ENCODE measurements around the gene LMO1. TPM values are rescaled to one million over a fixed set of nuclear protein-coding genes. Genes with fewer than 3 reads are reported as not detected.
A peak's percentile ranks its signal among the peaks of the same experiment; 100 is the strongest.

LMO1 gene
- total RNA-seq, 1 experiment from 2014 or later, result not detected

- Histone ChIP-seq H3F3A (ENCODE audit: insufficient read depth, low read depth) (no peaks in the 10 kb centered on the region), H2AFZ (no peak overlapping the region), H3K4me1 (replicated peaks; ENCODE audit: insufficient read depth) (no peaks in the 10 kb centered on the region), H3K9me3 (ENCODE audit: insufficient read depth, low read depth) (no peaks in the 10 kb centered on the region), H3K27me3 (ENCODE audit: insufficient read depth, low read depth) (no peaks in the 10 kb centered on the region; the same call in 1 of the 2 replicates), H3K9me2 (ENCODE audit: insufficient read depth) (no peaks in the 10 kb centered on the region), H4K20me1 (ENCODE audit: insufficient read depth) (no peaks in the 10 kb centered on the region), H3K36me3 (ENCODE audit: low read depth) (no peaks in the 10 kb centered on the region), H3K27ac (no peak overlapping the region), H3K4me2 (no peak overlapping the region), H3K4me3 (no peak overlapping the region), H3K79me2 (ENCODE audit: low read depth) (no peaks in the 10 kb centered on the region)
- ChIA-PET CTCF (interaction anchor here (1.2 kb wide), 1 partner anchor 71 kb away, joined by 11 read pairs; the partner anchor contains the start of gene LMO1), POLR2A (ENCODE audit: unreplicated experiment) (no interaction called here)
- BruUV-seq (replicated peaks), result no TSS peak
- TF ChIP-seq CTCF (conservative IDR thresholded peaks at IDR 0.05), result no peak
- no peak for TF ChIP-seq EZH2 (IDR thresholded peaks at IDR 0.05; ENCODE audit: low read depth)
- DNase-seq, result no peak
- intact Hi-C loops (cut with micrococcal nuclease; ENCODE audit: unreplicated experiment), result no loop called here
These were observed 70.8 kb downstream of the LMO1 start for GRCh38 chr11:8192896-8193209.

GRCh38 chr11:8192016-8192895 is 71.4 kb downstream of the LMO1 start:
- H3K4me2 ChIP-seq, result no peak overlapping the region
- no peak for TF ChIP-seq EZH2 (IDR thresholded peaks at IDR 0.05; ENCODE audit: low read depth)
- peak; percentile 70 for TF ChIP-seq CTCF (conservative IDR thresholded peaks at IDR 0.05)
- no peak overlapping the region for H2AFZ ChIP-seq
- no peaks in the 10 kb centered on the region for H4K20me1 ChIP-seq (ENCODE audit: insufficient read depth)
- no peaks in the 10 kb centered on the region for H3K79me2 ChIP-seq (ENCODE audit: low read depth)
- no peaks in the 10 kb centered on the region; the same call in 1 of the 2 replicates for H3K27me3 ChIP-seq (ENCODE audit: insufficient read depth, low read depth)
- H3K4me1 ChIP-seq (replicated peaks; ENCODE audit: insufficient read depth), result no peaks in the 10 kb centered on the region
- H3F3A ChIP-seq (ENCODE audit: insufficient read depth, low read depth), result no peaks in the 10 kb centered on the region
- no peaks in the 10 kb centered on the region for H3K36me3 ChIP-seq (ENCODE audit: low read depth)
- no peaks in the 10 kb centered on the region for H3K9me3 ChIP-seq (ENCODE audit: insufficient read depth, low read depth)
- ChIA-PET CTCF (interaction anchor here (1.2 kb wide), 1 partner anchor 71 kb away, joined by 11 read pairs; the partner anchor contains the start of gene LMO1), POLR2A (ENCODE audit: unreplicated experiment) (no interaction called here)
- H3K9me2 ChIP-seq (ENCODE audit: insufficient read depth), result no peaks in the 10 kb centered on the region
- intact Hi-C loops (cut with micrococcal nuclease; ENCODE audit: unreplicated experiment), result no loop called here
- BruUV-seq (replicated peaks), result no TSS peak
- DNase-seq, result peak in 1 of 2 experiments; percentile 57
- H3K27ac ChIP-seq, result no peak overlapping the region
- H3K4me3 ChIP-seq, result no peak overlapping the region

- CTCF ChIA-PET, result no interaction called here
- no peaks in the 10 kb centered on the region for H3F3A ChIP-seq (ENCODE audit: insufficient read depth, low read depth)
- DNase-seq, result no peak
- TF ChIP-seq CTCF (conservative IDR thresholded peaks at IDR 0.05) (no peak), EZH2 (IDR thresholded peaks at IDR 0.05; ENCODE audit: low read depth) (no peak)
- H2AFZ ChIP-seq, result no peak overlapping the region
- no TSS peak for BruUV-seq (replicated peaks)
- no peaks in the 10 kb centered on the region for H3K79me2 ChIP-seq (ENCODE audit: low read depth)
- H3K9me3 ChIP-seq (ENCODE audit: insufficient read depth, low read depth), result no peaks in the 10 kb centered on the region
- H3K27ac ChIP-seq, result no peak overlapping the region
- no peaks in the 10 kb centered on the region; the same call in 1 of the 2 replicates for H3K27me3 ChIP-seq (ENCODE audit: insufficient read depth, low read depth)
- H3K36me3 ChIP-seq (ENCODE audit: low read depth), result no peaks in the 10 kb centered on the region
- no peak overlapping the region for H3K4me2 ChIP-seq
- H4K20me1 ChIP-seq (ENCODE audit: insufficient read depth), result no peaks in the 10 kb centered on the region
- no peaks in the 10 kb centered on the region for H3K4me1 ChIP-seq (replicated peaks; ENCODE audit: insufficient read depth)
- POLR2A ChIA-PET (ENCODE audit: unreplicated experiment), result no interaction called here
- no peaks in the 10 kb centered on the region for H3K9me2 ChIP-seq (ENCODE audit: insufficient read depth)
- intact Hi-C loops (cut with micrococcal nuclease; ENCODE audit: unreplicated experiment), result no loop called here
- no peak overlapping the region for H3K4me3 ChIP-seq
These were observed 73.2 kb downstream of the LMO1 start for GRCh38 chr11:8190431-8190830.

Measured in PC-9 (cell line).